HEK293 (cell line): Measurements from ENCODE around the gene CCDC27.

Experiments used
- CTCF ChIA-PET: fragments of 350-600 bp; formaldehyde crosslinking; extraction: SDS; loops from one replicate; lab custom pipeline; 2021; ENCODE audit warnings: antibody characterized with exemption; lab: Yijun Ruan, JAX
- POLR2A ChIA-PET: fragments of 300-600 bp; formaldehyde crosslinking; extraction: SDS; loops from one replicate; lab custom pipeline; 2020; ENCODE audit warnings: antibody characterized with exemption, inconsistent platforms; lab: Yijun Ruan, JAX
- H3K27ac ChIP-seq: fragments of 200-500 bp; sonication (Bioruptor generic); 2 replicates; pipeline ENCODE4 v1.5.1; 2014; ENCODE audit warnings: low read depth, low read length, control low read depth, inconsistent platforms; ENCODE audit errors: extremely low read depth
- H3K36me3 ChIP-seq, 2 experiments: fragments of 200-500 bp in 1 of 2; sonication (Bioruptor generic) in 1 of 2; 1 replicate in 1 of 2; 2 replicates in 1 of 2; pipeline ENCODE4 v1.5.1; 2014 to 2017; ENCODE audit warnings: inconsistent platforms in 2 of 2, low read length in 2 of 2; ENCODE audit not compliant: control insufficient read depth in 2 of 2, insufficient read depth in 1 of 2
- H3K4me1 ChIP-seq: fragments of 200-500 bp; sonication (Bioruptor generic); 2 replicates; pipeline ENCODE4 v1.5.1; 2014; ENCODE audit warnings: mild to moderate bottlenecking, low read length, inconsistent platforms; ENCODE audit not compliant: control insufficient read depth, insufficient read depth
- H3K4me3 ChIP-seq: 2 replicates; pipeline ENCODE4 v1.5.1; 2011; ENCODE audit warnings: low read depth, mild to moderate bottlenecking, control low read depth, low read length, moderate library complexity
- H3K9me3 ChIP-seq: fragments of 200-500 bp; sonication (Bioruptor generic); 2 replicates; pipeline ENCODE4 v1.5.1; 2014; ENCODE audit warnings: low read depth, low read length, inconsistent platforms; ENCODE audit not compliant: control insufficient read depth, insufficient read depth
- BCL11B ChIP-seq: fragments of 450-650 bp; formaldehyde crosslinking; IDR thresholded peaks from 2 replicates; pipeline ENCODE4 v1.5.1; 2016; ENCODE audit warnings: low read depth, missing biosample characterization, missing genetic modification characterization
- KLF10 ChIP-seq: fragments of 450-650 bp; IDR thresholded peaks from 2 replicates; pipeline ENCODE4 v1.5.1; 2018; ENCODE audit warnings: missing biosample characterization, mild to moderate bottlenecking, missing genetic modification characterization
- OSR2 ChIP-seq: fragments of 450-650 bp; formaldehyde crosslinking; IDR thresholded peaks from 2 replicates; pipeline ENCODE4 v1.5.1; 2016; ENCODE audit warnings: missing biosample characterization, missing genetic modification characterization
- SALL2 ChIP-seq: fragments of 450-650 bp; formaldehyde crosslinking; IDR thresholded peaks from 2 replicates; pipeline ENCODE4 v1.5.0; 2017; ENCODE audit warnings: missing biosample characterization, mild to moderate bottlenecking, missing genetic modification characterization, borderline replicate concordance
- TRIM28 ChIP-seq: IDR thresholded peaks from 2 replicates; pipeline ENCODE4 v1.6.1; 2011; ENCODE audit warnings: low read length, control low read depth, borderline replicate concordance
- ZNF155 ChIP-seq: fragments of 450-650 bp; formaldehyde crosslinking; IDR thresholded peaks from 2 replicates; pipeline ENCODE4 v1.5.1; 2016; ENCODE audit warnings: missing biosample characterization, missing genetic modification characterization
- ZNF169 ChIP-seq: fragments of 450-650 bp; formaldehyde crosslinking; IDR thresholded peaks from 2 replicates; pipeline ENCODE4 v1.5.1; 2016; ENCODE audit warnings: missing biosample characterization, missing genetic modification characterization
- ZNF174 ChIP-seq: fragments of 450-650 bp; formaldehyde crosslinking; IDR thresholded peaks from 2 replicates; pipeline ENCODE4 v1.5.0; 2017; ENCODE audit warnings: missing biosample characterization, mild to moderate bottlenecking, missing genetic modification characterization
- ZNF2 ChIP-seq: fragments of 450-650 bp; formaldehyde crosslinking; IDR thresholded peaks from 2 replicates; pipeline ENCODE4 v1.5.1; 2016; ENCODE audit warnings: missing biosample characterization, missing genetic modification characterization
- ZNF202 ChIP-seq: fragments of 450-650 bp; formaldehyde crosslinking; IDR thresholded peaks from 2 replicates; pipeline ENCODE4 v1.5.1; 2016; ENCODE audit warnings: missing biosample characterization, missing genetic modification characterization, borderline replicate concordance
- ZNF221 ChIP-seq: fragments of 450-650 bp; formaldehyde crosslinking; IDR thresholded peaks from 2 replicates; pipeline ENCODE4 v1.5.1; 2017; ENCODE audit warnings: missing biosample characterization, missing genetic modification characterization, borderline replicate concordance
- ZNF341 ChIP-seq: fragments of 450-650 bp; formaldehyde crosslinking; IDR thresholded peaks from 2 replicates; pipeline ENCODE4; 2016; ENCODE audit warnings: low read depth, missing biosample characterization, missing genetic modification characterization
- ZNF391 ChIP-seq: fragments of 450-650 bp; formaldehyde crosslinking; IDR thresholded peaks from 2 replicates; pipeline ENCODE4 v1.5.1; 2016; ENCODE audit warnings: low read depth, missing biosample characterization, missing genetic modification characterization, borderline replicate concordance
- ZNF423 ChIP-seq: fragments of 450-650 bp; formaldehyde crosslinking; IDR thresholded peaks from 2 replicates; pipeline ENCODE4 v1.5.1; 2016; ENCODE audit warnings: missing biosample characterization, missing genetic modification characterization
- ZNF600 ChIP-seq: fragments of 450-650 bp; formaldehyde crosslinking; IDR thresholded peaks from 2 replicates; pipeline ENCODE4 v1.5.1; 2016; ENCODE audit warnings: missing biosample characterization, missing genetic modification characterization
- ZNF621 ChIP-seq: fragments of 450-650 bp; formaldehyde crosslinking; IDR thresholded peaks from 2 replicates; pipeline ENCODE4 v1.5.1; 2017; ENCODE audit warnings: missing biosample characterization, missing genetic modification characterization
- ZNF624 ChIP-seq: fragments of 450-650 bp; formaldehyde crosslinking; IDR thresholded peaks from 2 replicates; pipeline ENCODE4 v1.5.1; 2017; ENCODE audit warnings: missing biosample characterization, missing genetic modification characterization
- ZNF670 ChIP-seq: fragments of 450-650 bp; formaldehyde crosslinking; IDR thresholded peaks from 2 replicates; pipeline ENCODE4 v1.5.1; 2016; ENCODE audit warnings: missing biosample characterization, missing genetic modification characterization, low read depth
- ZSCAN30 ChIP-seq: fragments of 450-650 bp; IDR thresholded peaks from 2 replicates; pipeline ENCODE4 v1.5.1; 2018; ENCODE audit warnings: missing biosample characterization, mild to moderate bottlenecking, missing genetic modification characterization, moderate library complexity
- TF ChIP-seq, protein P1 (sequence below): fragments of 450-650 bp; formaldehyde crosslinking; IDR thresholded peaks from 2 replicates; pipeline ENCODE4 v1.5.1; 2016; ENCODE audit warnings: missing biosample characterization, missing genetic modification characterization
- TF ChIP-seq, protein P2 (sequence below): fragments of 450-650 bp; IDR thresholded peaks from 2 replicates; pipeline ENCODE4 v1.5.1; 2018; ENCODE audit warnings: missing biosample characterization, mild to moderate bottlenecking, missing genetic modification characterization
- TF ChIP-seq, protein P3 (sequence below): fragments of 450-650 bp; IDR thresholded peaks from 2 replicates; pipeline ENCODE4 v1.5.1; 2018; ENCODE audit warnings: missing biosample characterization, missing genetic modification characterization
- TF ChIP-seq, protein P4 (sequence below): fragments of 450-650 bp; formaldehyde crosslinking; IDR thresholded peaks from 2 replicates; pipeline ENCODE4 v1.5.1; 2017; ENCODE audit warnings: missing biosample characterization, missing genetic modification characterization
- TF ChIP-seq, protein P5 (sequence below): fragments of 450-650 bp; formaldehyde crosslinking; IDR thresholded peaks from 2 replicates; pipeline ENCODE4 v1.5.0; 2017; ENCODE audit warnings: missing biosample characterization, missing genetic modification characterization, borderline replicate concordance
- TF ChIP-seq, protein P6 (sequence below): fragments of 450-650 bp; formaldehyde crosslinking; IDR thresholded peaks from 2 replicates; pipeline ENCODE4 v1.5.1; 2016; ENCODE audit warnings: missing biosample characterization, missing genetic modification characterization

CCDC27 gene

DNA sequence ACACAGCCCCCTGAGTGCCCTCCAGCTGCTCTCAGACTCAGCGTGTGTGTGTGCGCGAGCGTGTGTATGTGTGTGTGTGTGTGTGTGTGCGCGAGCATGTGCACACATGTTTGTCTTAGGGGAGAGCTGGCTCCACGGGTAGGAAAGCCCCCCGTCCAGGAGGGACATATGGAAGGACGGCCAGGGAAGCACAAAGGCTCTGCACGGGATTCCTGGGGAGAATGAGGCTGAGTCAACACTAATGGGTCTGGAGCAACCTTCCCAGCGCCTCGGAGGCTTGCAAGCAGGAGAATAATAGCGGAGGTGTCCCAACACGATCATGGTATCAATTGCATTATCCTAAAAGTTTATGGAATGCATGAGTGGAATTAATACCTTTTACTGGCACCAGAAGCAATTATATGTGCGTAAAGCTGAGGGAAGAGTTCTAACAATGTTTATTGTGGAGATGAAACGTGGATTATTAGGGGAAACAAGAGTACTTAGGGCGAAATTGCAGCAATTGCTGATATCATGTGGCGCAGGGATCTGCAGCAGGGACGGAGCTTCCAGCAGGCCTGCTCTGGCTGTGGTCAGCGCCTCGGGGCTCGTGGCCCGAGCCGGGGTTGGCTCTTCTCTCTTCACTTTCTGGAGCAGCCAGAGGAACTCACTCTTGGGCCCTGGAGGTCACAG lies 40.3 kb upstream of the CCDC27 start:
- CTCF ChIA-PET, result interaction anchor here (1.3 to 2.0 kb wide), 2 partner anchors 13 to 17 kb away, joined by 4 to 11 read pairs; no protein-coding TSS in a partner anchor
- POLR2A ChIA-PET, result interaction anchor here (0.6 kb wide), 1 partner anchor 185 kb away, joined by 3 read pairs; no protein-coding TSS in a partner anchor
- Histone ChIP-seq H3K9me3 (no peaks in the 10 kb centered on the region), H3K4me1 (no peaks in the 10 kb centered on the region), H3K4me3 (no peak overlapping the region), H3K36me3 (peaks cover 0 to 39% of the 10 kb centered on the region in 2 experiments; a peak in 1 of 3 replicates), H3K27ac (no peak overlapping the region)
- TF ChIP-seq, protein P1, sequence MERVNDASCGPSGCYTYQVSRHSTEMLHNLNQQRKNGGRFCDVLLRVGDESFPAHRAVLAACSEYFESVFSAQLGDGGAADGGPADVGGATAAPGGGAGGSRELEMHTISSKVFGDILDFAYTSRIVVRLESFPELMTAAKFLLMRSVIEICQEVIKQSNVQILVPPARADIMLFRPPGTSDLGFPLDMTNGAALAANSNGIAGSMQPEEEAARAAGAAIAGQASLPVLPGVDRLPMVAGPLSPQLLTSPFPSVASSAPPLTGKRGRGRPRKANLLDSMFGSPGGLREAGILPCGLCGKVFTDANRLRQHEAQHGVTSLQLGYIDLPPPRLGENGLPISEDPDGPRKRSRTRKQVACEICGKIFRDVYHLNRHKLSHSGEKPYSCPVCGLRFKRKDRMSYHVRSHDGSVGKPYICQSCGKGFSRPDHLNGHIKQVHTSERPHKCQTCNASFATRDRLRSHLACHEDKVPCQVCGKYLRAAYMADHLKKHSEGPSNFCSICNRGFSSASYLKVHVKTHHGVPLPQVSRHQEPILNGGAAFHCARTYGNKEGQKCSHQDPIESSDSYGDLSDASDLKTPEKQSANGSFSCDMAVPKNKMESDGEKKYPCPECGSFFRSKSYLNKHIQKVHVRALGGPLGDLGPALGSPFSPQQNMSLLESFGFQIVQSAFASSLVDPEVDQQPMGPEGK (tag by site-specific recombination), result peak; percentile 25; the same call in 1 of the 2 replicates
- TF ChIP-seq ZNF221 (tag by site-specific recombination) (no peak), ZNF155 (tag by site-specific recombination) (no peak), ZNF391 (tag by site-specific recombination) (no peak), ZNF670 (tag by site-specific recombination) (no peak), ZNF624 (tag by site-specific recombination) (no peak), ZNF2 (tag by site-specific recombination) (no peak), SALL2 (tag by site-specific recombination) (no peak), ZNF600 (peak; percentile 51; the same call in 1 of the 2 replicates), ZNF621 (tag by site-specific recombination) (no peak), ZNF174 (tag by site-specific recombination) (no peak), ZSCAN30 (tag by site-specific recombination) (0 out of 2 replicates have a peak, but pooled peaks have one; percentile 3), OSR2 (peak; percentile 92), ZNF202 (tag by site-specific recombination) (no peak), TRIM28 (peak; percentile 80), ZNF341 (tag by site-specific recombination) (peak; percentile 65), ZNF169 (tag by site-specific recombination) (no peak), BCL11B (tag by site-specific recombination) (no peak), KLF10 (no peak), ZNF423 (0 out of 2 replicates have a peak, but pooled peaks have one; percentile 9)
- TF ChIP-seq, protein P2, sequence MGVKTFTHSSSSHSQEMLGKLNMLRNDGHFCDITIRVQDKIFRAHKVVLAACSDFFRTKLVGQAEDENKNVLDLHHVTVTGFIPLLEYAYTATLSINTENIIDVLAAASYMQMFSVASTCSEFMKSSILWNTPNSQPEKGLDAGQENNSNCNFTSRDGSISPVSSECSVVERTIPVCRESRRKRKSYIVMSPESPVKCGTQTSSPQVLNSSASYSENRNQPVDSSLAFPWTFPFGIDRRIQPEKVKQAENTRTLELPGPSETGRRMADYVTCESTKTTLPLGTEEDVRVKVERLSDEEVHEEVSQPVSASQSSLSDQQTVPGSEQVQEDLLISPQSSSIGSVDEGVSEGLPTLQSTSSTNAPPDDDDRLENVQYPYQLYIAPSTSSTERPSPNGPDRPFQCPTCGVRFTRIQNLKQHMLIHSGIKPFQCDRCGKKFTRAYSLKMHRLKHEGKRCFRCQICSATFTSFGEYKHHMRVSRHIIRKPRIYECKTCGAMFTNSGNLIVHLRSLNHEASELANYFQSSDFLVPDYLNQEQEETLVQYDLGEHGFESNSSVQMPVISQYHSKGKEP, result peak; percentile 96
- TF ChIP-seq, protein P3, sequence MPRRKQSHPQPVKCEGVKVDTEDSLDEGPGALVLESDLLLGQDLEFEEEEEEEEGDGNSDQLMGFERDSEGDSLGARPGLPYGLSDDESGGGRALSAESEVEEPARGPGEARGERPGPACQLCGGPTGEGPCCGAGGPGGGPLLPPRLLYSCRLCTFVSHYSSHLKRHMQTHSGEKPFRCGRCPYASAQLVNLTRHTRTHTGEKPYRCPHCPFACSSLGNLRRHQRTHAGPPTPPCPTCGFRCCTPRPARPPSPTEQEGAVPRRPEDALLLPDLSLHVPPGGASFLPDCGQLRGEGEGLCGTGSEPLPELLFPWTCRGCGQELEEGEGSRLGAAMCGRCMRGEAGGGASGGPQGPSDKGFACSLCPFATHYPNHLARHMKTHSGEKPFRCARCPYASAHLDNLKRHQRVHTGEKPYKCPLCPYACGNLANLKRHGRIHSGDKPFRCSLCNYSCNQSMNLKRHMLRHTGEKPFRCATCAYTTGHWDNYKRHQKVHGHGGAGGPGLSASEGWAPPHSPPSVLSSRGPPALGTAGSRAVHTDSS, result no peak
- TF ChIP-seq, protein P4, sequence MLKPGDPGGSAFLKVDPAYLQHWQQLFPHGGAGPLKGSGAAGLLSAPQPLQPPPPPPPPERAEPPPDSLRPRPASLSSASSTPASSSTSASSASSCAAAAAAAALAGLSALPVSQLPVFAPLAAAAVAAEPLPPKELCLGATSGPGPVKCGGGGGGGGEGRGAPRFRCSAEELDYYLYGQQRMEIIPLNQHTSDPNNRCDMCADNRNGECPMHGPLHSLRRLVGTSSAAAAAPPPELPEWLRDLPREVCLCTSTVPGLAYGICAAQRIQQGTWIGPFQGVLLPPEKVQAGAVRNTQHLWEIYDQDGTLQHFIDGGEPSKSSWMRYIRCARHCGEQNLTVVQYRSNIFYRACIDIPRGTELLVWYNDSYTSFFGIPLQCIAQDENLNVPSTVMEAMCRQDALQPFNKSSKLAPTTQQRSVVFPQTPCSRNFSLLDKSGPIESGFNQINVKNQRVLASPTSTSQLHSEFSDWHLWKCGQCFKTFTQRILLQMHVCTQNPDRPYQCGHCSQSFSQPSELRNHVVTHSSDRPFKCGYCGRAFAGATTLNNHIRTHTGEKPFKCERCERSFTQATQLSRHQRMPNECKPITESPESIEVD (tag by site-specific recombination), result peak; percentile 96
- TF ChIP-seq, protein P5, sequence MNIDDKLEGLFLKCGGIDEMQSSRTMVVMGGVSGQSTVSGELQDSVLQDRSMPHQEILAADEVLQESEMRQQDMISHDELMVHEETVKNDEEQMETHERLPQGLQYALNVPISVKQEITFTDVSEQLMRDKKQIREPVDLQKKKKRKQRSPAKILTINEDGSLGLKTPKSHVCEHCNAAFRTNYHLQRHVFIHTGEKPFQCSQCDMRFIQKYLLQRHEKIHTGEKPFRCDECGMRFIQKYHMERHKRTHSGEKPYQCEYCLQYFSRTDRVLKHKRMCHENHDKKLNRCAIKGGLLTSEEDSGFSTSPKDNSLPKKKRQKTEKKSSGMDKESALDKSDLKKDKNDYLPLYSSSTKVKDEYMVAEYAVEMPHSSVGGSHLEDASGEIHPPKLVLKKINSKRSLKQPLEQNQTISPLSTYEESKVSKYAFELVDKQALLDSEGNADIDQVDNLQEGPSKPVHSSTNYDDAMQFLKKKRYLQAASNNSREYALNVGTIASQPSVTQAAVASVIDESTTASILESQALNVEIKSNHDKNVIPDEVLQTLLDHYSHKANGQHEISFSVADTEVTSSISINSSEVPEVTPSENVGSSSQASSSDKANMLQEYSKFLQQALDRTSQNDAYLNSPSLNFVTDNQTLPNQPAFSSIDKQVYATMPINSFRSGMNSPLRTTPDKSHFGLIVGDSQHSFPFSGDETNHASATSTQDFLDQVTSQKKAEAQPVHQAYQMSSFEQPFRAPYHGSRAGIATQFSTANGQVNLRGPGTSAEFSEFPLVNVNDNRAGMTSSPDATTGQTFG, result no peak
- TF ChIP-seq, protein P6, sequence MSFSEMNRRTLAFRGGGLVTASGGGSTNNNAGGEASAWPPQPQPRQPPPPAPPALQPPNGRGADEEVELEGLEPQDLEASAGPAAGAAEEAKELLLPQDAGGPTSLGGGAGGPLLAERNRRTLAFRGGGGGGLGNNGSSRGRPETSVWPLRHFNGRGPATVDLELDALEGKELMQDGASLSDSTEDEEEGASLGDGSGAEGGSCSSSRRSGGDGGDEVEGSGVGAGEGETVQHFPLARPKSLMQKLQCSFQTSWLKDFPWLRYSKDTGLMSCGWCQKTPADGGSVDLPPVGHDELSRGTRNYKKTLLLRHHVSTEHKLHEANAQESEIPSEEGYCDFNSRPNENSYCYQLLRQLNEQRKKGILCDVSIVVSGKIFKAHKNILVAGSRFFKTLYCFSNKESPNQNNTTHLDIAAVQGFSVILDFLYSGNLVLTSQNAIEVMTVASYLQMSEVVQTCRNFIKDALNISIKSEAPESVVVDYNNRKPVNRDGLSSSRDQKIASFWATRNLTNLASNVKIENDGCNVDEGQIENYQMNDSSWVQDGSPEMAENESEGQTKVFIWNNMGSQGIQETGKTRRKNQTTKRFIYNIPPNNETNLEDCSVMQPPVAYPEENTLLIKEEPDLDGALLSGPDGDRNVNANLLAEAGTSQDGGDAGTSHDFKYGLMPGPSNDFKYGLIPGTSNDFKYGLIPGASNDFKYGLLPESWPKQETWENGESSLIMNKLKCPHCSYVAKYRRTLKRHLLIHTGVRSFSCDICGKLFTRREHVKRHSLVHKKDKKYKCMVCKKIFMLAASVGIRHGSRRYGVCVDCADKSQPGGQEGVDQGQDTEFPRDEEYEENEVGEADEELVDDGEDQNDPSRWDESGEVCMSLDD (tag by site-specific recombination), result no peak
